Mesodermal cell (in vitro differentiated cells): ENCODE results near the gene EXD2.

ENCODE experiments used
- H3K27ac ChIP-seq: 2 replicates; pipeline ENCODE4 v1.7.0; 2013; ENCODE audit warnings: mild to moderate bottlenecking, low read depth, low read length, moderate library complexity; ENCODE audit not compliant: severe bottlenecking
- H3K36me3 ChIP-seq: 2 replicates; pipeline ENCODE4 v1.7.1; 2013; ENCODE audit warnings: mild to moderate bottlenecking, low read length, moderate library complexity; ENCODE audit not compliant: control insufficient read depth, insufficient read depth
- H3K4me1 ChIP-seq: one replicate; pipeline ENCODE4 v1.7.1; 2013; ENCODE audit warnings: mild to moderate bottlenecking, low read length; ENCODE audit not compliant: insufficient read depth, control insufficient read depth, poor library complexity, severe bottlenecking
- H3K4me3 ChIP-seq: 2 replicates; pipeline ENCODE4 v1.7.0; 2013; ENCODE audit warnings: low read length, control low read depth, mild to moderate bottlenecking; ENCODE audit not compliant: insufficient read depth, poor library complexity, severe bottlenecking; ENCODE audit errors: extremely low read depth
- H3K9me3 ChIP-seq: 2 replicates; pipeline ENCODE4 v1.7.1; 2013; ENCODE audit warnings: mild to moderate bottlenecking, low read length, moderate library complexity; ENCODE audit not compliant: control insufficient read depth
- WGBS, 2 experiments: methylation state at CpG; one replicate each; pipeline ENCODE4 v1.1.5; 2013; ENCODE audit warnings: missing lambda C conversion rate in 2 of 2; ENCODE audit not compliant: insufficient coverage in 2 of 2; 5-methylcytosine and 5-hydroxymethylcytosine counted together

Gene EXD2

DNA sequence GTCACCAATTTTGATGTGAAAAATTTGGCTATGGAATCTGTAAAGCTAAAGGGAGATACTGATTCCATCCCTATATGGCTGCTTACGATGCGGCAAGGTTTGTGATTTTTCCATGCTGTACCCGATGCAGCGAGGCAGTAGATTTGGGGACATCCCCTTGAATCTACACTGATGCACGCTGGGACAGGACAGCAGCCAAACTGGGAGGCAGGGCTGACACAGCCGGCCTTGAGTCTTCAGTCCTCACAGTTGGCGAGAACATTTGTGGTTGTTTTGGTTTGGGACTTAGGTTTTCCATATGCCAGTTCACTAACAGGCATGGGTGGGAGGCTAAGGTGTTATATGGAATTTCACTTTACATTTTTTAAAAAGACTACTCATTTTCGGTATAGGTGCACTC, 72.5 kb downstream of the EXD2 start:
- Histone ChIP-seq H3K4me3 (no peak overlapping the region), H3K36me3 (no peaks in the 10 kb centered on the region)

GRCh38 chr14:69266572-69267345, 75.5 kb downstream of the EXD2 start:
- H3K9me3 ChIP-seq: no peaks in the 10 kb centered on the region
- no peak overlapping the region for H3K27ac ChIP-seq
- H3K4me1 ChIP-seq: peaks cover 16% of the 10 kb centered on the region
- no peak overlapping the region for H3K4me3 ChIP-seq
- H3K36me3 ChIP-seq: no peaks in the 10 kb centered on the region
- 85 to 88% methylated on average over 6 of the region's 8 CpGs for WGBS, 2 experiments

More for the DNA sequence above, 72.5 kb downstream of the EXD2 start:
- Histone ChIP-seq H3K4me1 (peaks cover 21% of the 10 kb centered on the region), H3K27ac (no peak overlapping the region), H3K9me3 (no peaks in the 10 kb centered on the region)
- WGBS, 2 experiments: 92 to 100% methylated on average over 4 to 7 of the region's 8 CpGs

GRCh38 chr14:69267492-69267891, 76.2 kb downstream of the EXD2 start:
- H3K27ac ChIP-seq: no peak overlapping the region
- WGBS, 2 experiments: 95% methylated on average over 4 of the region's 4 CpGs; no CpG with 5 or more reads in 1 of the 2 experiments
- H3K9me3 ChIP-seq: no peaks in the 10 kb centered on the region
- no peaks in the 10 kb centered on the region for H3K36me3 ChIP-seq
- H3K4me3 ChIP-seq: no peak overlapping the region
- peaks cover 16% of the 10 kb centered on the region for H3K4me1 ChIP-seq

GRCh38 chr14:69268223-69268622, 76.9 kb downstream of the EXD2 start:
- no peaks in the 10 kb centered on the region for H3K9me3 ChIP-seq
- no peak overlapping the region for H3K4me3 ChIP-seq
- no peak overlapping the region for H3K27ac ChIP-seq
- H3K4me1 ChIP-seq: peaks cover 13% of the 10 kb centered on the region
- no peaks in the 10 kb centered on the region for H3K36me3 ChIP-seq
- no CpG with 5 or more reads among the region's 2 CpGs for WGBS, 2 experiments

- Histone ChIP-seq H3K9me3 (no peaks in the 10 kb centered on the region), H3K36me3 (no peaks in the 10 kb centered on the region), H3K4me1 (peaks cover 13% of the 10 kb centered on the region), H3K27ac (peak overlapping the region; percentile 37), H3K4me3 (no peak overlapping the region)
- WGBS, 2 experiments: 81 to 87% methylated on average over 4 of the region's 4 CpGs
These were observed 77.5 kb downstream of the EXD2 start for GRCh38 chr14:69268763-69269162.

GRCh38 chr14:69269381-69269780, 78.1 kb downstream of the EXD2 start:
- no peaks in the 10 kb centered on the region for H3K9me3 ChIP-seq
- WGBS, 2 experiments: 68 to 88% methylated on average over 1 of the region's 1 CpG
- H3K4me1 ChIP-seq: peaks cover 13% of the 10 kb centered on the region
- no peaks in the 10 kb centered on the region for H3K36me3 ChIP-seq
- no peak overlapping the region for H3K27ac ChIP-seq
- H3K4me3 ChIP-seq: no peak overlapping the region

DNA sequence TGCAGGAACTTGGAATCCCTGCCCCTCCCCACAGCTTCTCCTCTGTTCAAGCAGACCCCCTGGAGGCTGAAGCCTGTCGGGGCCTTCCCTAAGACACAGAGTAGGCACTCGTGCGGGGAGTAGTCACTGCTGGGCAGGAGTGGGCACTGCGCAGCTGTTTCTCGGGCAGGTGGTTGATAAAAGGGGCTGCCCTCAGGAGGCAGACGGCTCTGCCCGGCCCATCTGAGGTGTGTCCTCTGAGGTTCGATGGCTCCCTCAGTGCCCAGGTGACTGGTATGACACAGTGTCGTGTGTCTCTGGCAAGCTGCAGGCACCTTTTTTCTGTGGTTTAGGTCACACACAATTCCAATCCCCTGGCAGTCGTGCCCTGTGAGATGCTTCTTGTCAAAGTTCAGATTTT, 78.8 kb downstream of the EXD2 start:
- H3K36me3 ChIP-seq: no peaks in the 10 kb centered on the region
- no peak overlapping the region for H3K4me3 ChIP-seq
- H3K27ac ChIP-seq: no peak overlapping the region
- peaks cover 13% of the 10 kb centered on the region for H3K4me1 ChIP-seq
- H3K9me3 ChIP-seq: no peaks in the 10 kb centered on the region
- 82 to 86% methylated on average over 5 to 9 of the region's 10 CpGs for WGBS, 2 experiments

DNA sequence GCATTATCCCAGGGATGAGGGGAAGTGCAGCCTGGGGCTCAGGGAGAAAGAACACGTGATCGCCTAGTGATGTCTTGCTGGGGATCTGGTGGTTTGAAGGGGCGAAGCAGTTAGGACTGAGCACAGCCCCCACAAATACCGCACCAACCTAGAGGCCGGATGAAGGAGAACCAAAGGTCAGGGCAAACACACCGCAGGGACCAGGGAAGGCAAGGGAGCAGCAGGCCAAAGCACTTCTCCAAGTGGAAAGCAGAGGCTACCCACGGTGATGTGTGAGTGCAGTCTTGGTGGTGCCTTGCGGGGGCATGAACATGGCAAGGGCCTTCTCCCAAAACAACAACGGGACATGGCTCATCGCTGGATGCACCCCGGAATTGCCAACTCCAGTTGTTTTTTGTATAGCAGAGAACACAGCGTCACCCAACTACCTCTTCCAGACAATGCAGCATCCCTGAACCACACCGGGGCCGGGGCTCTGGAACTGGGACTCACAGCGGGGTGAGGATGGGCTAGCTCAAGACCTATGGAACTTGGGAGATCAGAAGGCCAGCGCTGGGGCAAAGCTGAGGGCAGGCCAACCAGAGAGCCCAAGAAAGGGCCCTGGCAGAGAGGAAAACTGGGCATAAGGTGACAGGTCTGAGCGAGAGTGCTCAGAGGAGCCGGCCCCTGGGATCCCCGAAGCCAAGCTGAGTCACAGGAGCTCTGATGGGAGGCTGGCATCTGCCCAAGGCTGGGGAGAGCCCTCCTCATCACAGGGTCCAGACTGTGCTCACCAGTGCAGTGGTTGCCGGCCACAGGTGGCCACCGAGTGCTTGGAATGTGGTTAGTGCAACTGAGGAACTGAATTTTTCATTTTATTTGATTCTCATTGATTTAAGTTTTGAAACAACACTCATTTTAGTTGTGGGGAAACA, 79.8 kb downstream of the EXD2 start:
- Histone ChIP-seq H3K9me3 (no peaks in the 10 kb centered on the region), H3K27ac (no peak overlapping the region), H3K4me1 (peaks cover 13% of the 10 kb centered on the region), H3K4me3 (no peak overlapping the region), H3K36me3 (no peaks in the 10 kb centered on the region)
- 91 to 93% methylated on average over 16 to 19 of the region's 21 CpGs for WGBS, 2 experiments

DNA sequence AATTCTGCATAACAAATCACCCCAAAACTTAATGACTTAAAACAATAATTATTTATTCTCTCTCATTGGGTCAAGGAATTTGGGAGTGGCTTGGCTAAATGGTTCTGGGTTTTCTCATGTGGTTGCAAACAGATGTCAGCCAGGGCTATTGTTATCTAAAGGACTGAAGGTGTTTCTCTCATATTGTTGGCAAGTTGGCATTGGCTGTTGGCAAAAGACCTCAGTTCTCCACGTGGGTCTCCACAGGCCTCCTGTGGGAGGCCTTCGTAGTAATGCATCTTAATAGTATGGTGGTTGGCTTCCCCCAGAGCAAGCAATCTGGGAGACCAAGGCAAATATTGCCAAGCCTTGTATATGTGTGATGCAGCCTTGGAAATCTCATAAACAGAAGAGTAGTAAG, 83.0 kb downstream of the EXD2 start:
- Histone ChIP-seq H3K9me3 (no peaks in the 10 kb centered on the region), H3K4me1 (no peaks in the 10 kb centered on the region), H3K36me3 (no peaks in the 10 kb centered on the region), H3K4me3 (no peak overlapping the region), H3K27ac (no peak overlapping the region)
- WGBS, 2 experiments: 52 to 70% methylated on average over 2 of the region's 2 CpGs

DNA sequence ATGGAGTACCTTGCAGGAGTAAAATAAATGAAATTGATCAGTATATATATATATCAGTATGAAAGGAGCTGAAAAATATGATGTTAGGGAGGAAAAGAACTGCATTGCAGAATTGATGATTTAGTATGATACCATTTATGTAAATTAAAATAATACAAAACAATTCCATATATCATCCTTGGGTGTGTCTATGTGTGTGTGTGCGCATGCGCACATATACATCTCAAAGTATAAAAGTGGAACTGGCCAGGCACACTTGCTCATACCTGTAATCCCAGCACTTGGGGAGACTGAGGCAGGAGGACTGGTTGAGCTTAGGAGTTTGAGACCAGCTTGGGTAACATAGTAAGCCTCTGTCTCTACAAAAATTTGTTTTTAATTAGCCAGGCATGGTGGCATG, 84.0 kb downstream of the EXD2 start:
- H3K4me1 ChIP-seq: no peaks in the 10 kb centered on the region
- WGBS, 2 experiments: no CpG with 5 or more reads among the region's 2 CpGs

More for the DNA sequence above, 84.0 kb downstream of the EXD2 start:
- no peaks in the 10 kb centered on the region for H3K9me3 ChIP-seq
- no peaks in the 10 kb centered on the region for H3K36me3 ChIP-seq
- no peak overlapping the region for H3K4me3 ChIP-seq
- no peak overlapping the region for H3K27ac ChIP-seq
